GM12865 (cell line): ENCODE data around the gene HLA-F.

Experiments
- DNase-seq: peaks from one replicate; pipeline ENCODE4 v3.0.0; 2010; ENCODE audit warnings: low read depth
- H3K4me3 ChIP-seq: 2 replicates; pipeline ENCODE4 v1.5.1; 2011; ENCODE audit warnings: mild to moderate bottlenecking, low read depth, low read length, control low read depth
- CTCF ChIP-seq: IDR thresholded peaks from 2 replicates; pipeline ENCODE4 v1.5.1; 2011; ENCODE audit warnings: low read length, control low read depth, low read depth, inconsistent platforms; ENCODE audit not compliant: insufficient read depth; ENCODE audit errors: missing control alignments

Gene HLA-F

GRCh38 chr6:29724937-29725869 is 2.0 kb downstream of the HLA-F start:
- no peak for DNase-seq
- TF ChIP-seq CTCF, result no peak
- H3K4me3 ChIP-seq, result peak overlapping the region; percentile 97

- no peak for TF ChIP-seq CTCF
- DNase-seq, result no peak
- H3K4me3 ChIP-seq, result peak overlapping the region; percentile 97
These were observed 2.8 kb downstream of the HLA-F start for GRCh38 chr6:29726001-29726400.

- TF ChIP-seq CTCF, result no peak
- no peak for DNase-seq
These were observed 3.4 kb downstream of the HLA-F start for GRCh38 chr6:29726571-29727194.

GRCh38 chr6:29727637-29728036 is 4.4 kb downstream of the HLA-F start:
- no peak for TF ChIP-seq CTCF
- no peak for DNase-seq
- no peak overlapping the region for H3K4me3 ChIP-seq

More at GRCh38 chr6:29726571-29727194, 3.4 kb downstream of the HLA-F start:
- no peak overlapping the region for H3K4me3 ChIP-seq

GRCh38 chr6:29728173-29728874 is 5.1 kb downstream of the HLA-F start:
- DNase-seq, result no peak
- no peak for TF ChIP-seq CTCF
- no peak overlapping the region for H3K4me3 ChIP-seq

GRCh38 chr6:29728875-29729270 is 5.6 kb downstream of the HLA-F start:
- no peak for DNase-seq
- H3K4me3 ChIP-seq, result no peak overlapping the region
- TF ChIP-seq CTCF, result no peak
